Neural cell (in vitro differentiated cells): ENCODE measurements around the gene AGO4. TPM values are rescaled to one million over a fixed set of nuclear protein-coding genes. Genes with fewer than 3 reads are reported as not detected.

Experiments used
- H2AFZ ChIP-seq: fragments of 200-600, 300-800 bp; sonication (generic), shearing (Covaris generic); 2 replicates; pipeline ENCODE4 v1.6.0; 2014; ENCODE audit warnings: low read depth, mild to moderate bottlenecking, antibody characterized with exemption, low read length, moderate library complexity
- H3F3A ChIP-seq: fragments of 200-600 bp; shearing (Covaris generic); 2 replicates; pipeline ENCODE4 v1.6.1; 2016; ENCODE audit warnings: mild to moderate bottlenecking, moderate library complexity, mixed read lengths, antibody characterized with exemption, low read length; ENCODE audit not compliant: insufficient read depth, poor library complexity, severe bottlenecking
- H3K27ac ChIP-seq: fragments of 200-600, 300-800 bp; sonication (generic), shearing (Covaris generic); 2 replicates; pipeline ENCODE4 v1.5.1; 2014; ENCODE audit warnings: mild to moderate bottlenecking, low read length, moderate library complexity
- H3K27me3 ChIP-seq: fragments of 300-800, 200-600 bp; sonication (generic), shearing (Covaris generic); 2 replicates; pipeline ENCODE4 v1.6.0; 2014; ENCODE audit warnings: mild to moderate bottlenecking, low read depth, low read length, moderate library complexity; ENCODE audit not compliant: insufficient read depth
- H3K36me3 ChIP-seq: fragments of 300-800, 200-600 bp; sonication (generic), shearing (Covaris generic); 2 replicates; pipeline ENCODE4 v1.5.1; 2014; ENCODE audit warnings: mild to moderate bottlenecking, antibody characterized with exemption, low read length, moderate library complexity; ENCODE audit not compliant: insufficient read depth
- H3K4me2 ChIP-seq: fragments of 300-800, 200-600 bp; sonication (generic), shearing (Covaris generic); 2 replicates; pipeline ENCODE4 v1.6.0; 2014; ENCODE audit warnings: mild to moderate bottlenecking, low read length
- H3K4me3 ChIP-seq: fragments of 300-800, 200-600 bp; sonication (generic), shearing (Covaris generic); 2 replicates; pipeline ENCODE4 v1.5.1; 2014; ENCODE audit warnings: mild to moderate bottlenecking, low read length, moderate library complexity
- H3K79me2 ChIP-seq: fragments of 200-600 bp; shearing (Covaris generic); replicated peaks from 2 replicates; pipeline ENCODE4 v1.6.0; 2014; ENCODE audit warnings: mild to moderate bottlenecking, low read length, moderate library complexity; ENCODE audit not compliant: insufficient read depth
- H3K9ac ChIP-seq: fragments of 300-800, 200-600 bp; sonication (generic), shearing (Covaris generic); 2 replicates; pipeline ENCODE4 v1.6.1; 2016; ENCODE audit warnings: mild to moderate bottlenecking, low read length, mixed read lengths
- H3K9me2 ChIP-seq: fragments of 200-600 bp; shearing (Covaris generic); 2 replicates; pipeline ENCODE4 v1.6.1; 2016; ENCODE audit warnings: mild to moderate bottlenecking, low read length, mixed read lengths; ENCODE audit not compliant: insufficient read depth
- H3K9me3 ChIP-seq: fragments of 200-600, 300-800 bp; sonication (generic), shearing (Covaris generic); 2 replicates; pipeline ENCODE4 v1.6.1; 2016; ENCODE audit warnings: mild to moderate bottlenecking, mixed run types, low read length, moderate library complexity, mixed read lengths
- H4K20me1 ChIP-seq: fragments of 200-600 bp; shearing (Covaris generic); 2 replicates; pipeline ENCODE4 v1.6.1; 2016; ENCODE audit warnings: mild to moderate bottlenecking, mixed run types; ENCODE audit not compliant: insufficient read depth
- EP300 ChIP-seq: fragments of 450-650 bp; conservative IDR thresholded peaks from 2 replicates; pipeline ENCODE4 v1.6.1; 2014; ENCODE audit warnings: antibody characterized with exemption, mild to moderate bottlenecking, moderate library complexity; ENCODE audit not compliant: poor library complexity, severe bottlenecking
- EZH2 ChIP-seq: fragments of 200-600, 300-800 bp; shearing (Covaris generic), sonication (generic); IDR thresholded peaks from 2 replicates; pipeline ENCODE4 v1.6.1; 2014; ENCODE audit warnings: antibody characterized with exemption, low read length, borderline replicate concordance, mild to moderate bottlenecking; ENCODE audit not compliant: insufficient read depth, poor library complexity, severe bottlenecking
- MXI1 ChIP-seq: fragments of 450-650 bp; conservative IDR thresholded peaks from 2 replicates; pipeline ENCODE4 v1.6.1; 2014; ENCODE audit warnings: antibody characterized with exemption, mild to moderate bottlenecking; ENCODE audit not compliant: poor library complexity, severe bottlenecking
- POLR2AphosphoS5 ChIP-seq: IDR thresholded peaks from 2 replicates; pipeline ENCODE4 v1.6.1; 2012
- RAD21 ChIP-seq: fragments of 450-650 bp; conservative IDR thresholded peaks from 2 replicates; pipeline ENCODE4 v1.6.1; 2014; ENCODE audit warnings: antibody characterized with exemption, mild to moderate bottlenecking, moderate library complexity
- SMC3 ChIP-seq: fragments of 450-650 bp; conservative IDR thresholded peaks from 2 replicates; pipeline ENCODE4 v1.6.1; 2014; ENCODE audit warnings: antibody characterized with exemption, mild to moderate bottlenecking, moderate library complexity; ENCODE audit not compliant: poor library complexity
- TAF1 ChIP-seq: IDR thresholded peaks from 2 replicates; pipeline ENCODE4 v1.6.1; 2012; ENCODE audit warnings: low read depth
- polyA plus RNA-seq: library from polyadenylated mRNA; depleted of rRNA; stranded (reverse); fragments of >200 nt; gene quantifications from 2 replicates; pipeline ENCODE4 v1.2.3, GENCODE V29; 2014
- TF ChIP-seq, protein P1 (sequence below): fragments of 450-650 bp; IDR thresholded peaks from 2 replicates; pipeline ENCODE4 v1.5.1; 2014; ENCODE audit warnings: antibody characterized with exemption, mild to moderate bottlenecking, moderate library complexity; ENCODE audit not compliant: poor library complexity, severe bottlenecking
- TF ChIP-seq, protein P2 (sequence below): IDR thresholded peaks from 2 replicates; pipeline ENCODE4 v1.6.1; 2012; ENCODE audit warnings: borderline replicate concordance

AGO4 gene
- polyA plus RNA-seq, 1 donor from 2014 or later, result 51.9 TPM

DNA sequence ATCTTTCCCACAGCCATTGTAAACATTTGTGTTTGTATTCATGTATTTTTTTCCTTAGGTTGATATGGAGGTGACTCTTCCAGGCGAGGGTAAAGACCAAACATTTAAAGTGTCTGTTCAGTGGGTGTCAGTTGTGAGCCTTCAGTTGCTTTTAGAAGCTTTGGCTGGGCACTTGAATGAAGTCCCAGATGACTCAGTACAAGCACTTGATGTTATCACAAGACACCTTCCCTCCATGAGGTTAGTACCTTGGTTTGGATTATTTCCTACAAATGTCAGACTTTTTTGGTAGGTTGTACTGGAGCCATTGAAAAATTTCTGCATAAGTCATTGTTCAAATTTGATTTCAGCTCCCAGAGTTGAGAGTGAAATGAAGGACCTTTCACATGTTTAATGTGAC, 17.4 kb downstream of the AGO4 start:
- peaks cover 4% of the 10 kb centered on the region for H3K79me2 ChIP-seq
- no peak overlapping the region for H3K4me2 ChIP-seq
- H3F3A ChIP-seq, result no peaks in the 10 kb centered on the region
- no peaks in the 10 kb centered on the region for H3K27me3 ChIP-seq
- no peaks in the 10 kb centered on the region for H4K20me1 ChIP-seq
- H3K4me3 ChIP-seq, result no peak overlapping the region
- TF ChIP-seq EP300 (no peak), EZH2 (no peak), MXI1 (no peak), TAF1 (no peak), POLR2AphosphoS5 (no peak), SMC3 (no peak), RAD21 (no peak)
- TF ChIP-seq, protein P1, sequence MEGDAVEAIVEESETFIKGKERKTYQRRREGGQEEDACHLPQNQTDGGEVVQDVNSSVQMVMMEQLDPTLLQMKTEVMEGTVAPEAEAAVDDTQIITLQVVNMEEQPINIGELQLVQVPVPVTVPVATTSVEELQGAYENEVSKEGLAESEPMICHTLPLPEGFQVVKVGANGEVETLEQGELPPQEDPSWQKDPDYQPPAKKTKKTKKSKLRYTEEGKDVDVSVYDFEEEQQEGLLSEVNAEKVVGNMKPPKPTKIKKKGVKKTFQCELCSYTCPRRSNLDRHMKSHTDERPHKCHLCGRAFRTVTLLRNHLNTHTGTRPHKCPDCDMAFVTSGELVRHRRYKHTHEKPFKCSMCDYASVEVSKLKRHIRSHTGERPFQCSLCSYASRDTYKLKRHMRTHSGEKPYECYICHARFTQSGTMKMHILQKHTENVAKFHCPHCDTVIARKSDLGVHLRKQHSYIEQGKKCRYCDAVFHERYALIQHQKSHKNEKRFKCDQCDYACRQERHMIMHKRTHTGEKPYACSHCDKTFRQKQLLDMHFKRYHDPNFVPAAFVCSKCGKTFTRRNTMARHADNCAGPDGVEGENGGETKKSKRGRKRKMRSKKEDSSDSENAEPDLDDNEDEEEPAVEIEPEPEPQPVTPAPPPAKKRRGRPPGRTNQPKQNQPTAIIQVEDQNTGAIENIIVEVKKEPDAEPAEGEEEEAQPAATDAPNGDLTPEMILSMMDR, result no peak
- TF ChIP-seq, protein P2, sequence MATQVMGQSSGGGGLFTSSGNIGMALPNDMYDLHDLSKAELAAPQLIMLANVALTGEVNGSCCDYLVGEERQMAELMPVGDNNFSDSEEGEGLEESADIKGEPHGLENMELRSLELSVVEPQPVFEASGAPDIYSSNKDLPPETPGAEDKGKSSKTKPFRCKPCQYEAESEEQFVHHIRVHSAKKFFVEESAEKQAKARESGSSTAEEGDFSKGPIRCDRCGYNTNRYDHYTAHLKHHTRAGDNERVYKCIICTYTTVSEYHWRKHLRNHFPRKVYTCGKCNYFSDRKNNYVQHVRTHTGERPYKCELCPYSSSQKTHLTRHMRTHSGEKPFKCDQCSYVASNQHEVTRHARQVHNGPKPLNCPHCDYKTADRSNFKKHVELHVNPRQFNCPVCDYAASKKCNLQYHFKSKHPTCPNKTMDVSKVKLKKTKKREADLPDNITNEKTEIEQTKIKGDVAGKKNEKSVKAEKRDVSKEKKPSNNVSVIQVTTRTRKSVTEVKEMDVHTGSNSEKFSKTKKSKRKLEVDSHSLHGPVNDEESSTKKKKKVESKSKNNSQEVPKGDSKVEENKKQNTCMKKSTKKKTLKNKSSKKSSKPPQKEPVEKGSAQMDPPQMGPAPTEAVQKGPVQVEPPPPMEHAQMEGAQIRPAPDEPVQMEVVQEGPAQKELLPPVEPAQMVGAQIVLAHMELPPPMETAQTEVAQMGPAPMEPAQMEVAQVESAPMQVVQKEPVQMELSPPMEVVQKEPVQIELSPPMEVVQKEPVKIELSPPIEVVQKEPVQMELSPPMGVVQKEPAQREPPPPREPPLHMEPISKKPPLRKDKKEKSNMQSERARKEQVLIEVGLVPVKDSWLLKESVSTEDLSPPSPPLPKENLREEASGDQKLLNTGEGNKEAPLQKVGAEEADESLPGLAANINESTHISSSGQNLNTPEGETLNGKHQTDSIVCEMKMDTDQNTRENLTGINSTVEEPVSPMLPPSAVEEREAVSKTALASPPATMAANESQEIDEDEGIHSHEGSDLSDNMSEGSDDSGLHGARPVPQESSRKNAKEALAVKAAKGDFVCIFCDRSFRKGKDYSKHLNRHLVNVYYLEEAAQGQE, result no peak
- no peak overlapping the region for H3K9ac ChIP-seq
- H3K9me3 ChIP-seq, result no peaks in the 10 kb centered on the region
- H3K36me3 ChIP-seq, result no peaks in the 10 kb centered on the region
- no peak overlapping the region for H2AFZ ChIP-seq
- H3K9me2 ChIP-seq, result no peaks in the 10 kb centered on the region
- no peak overlapping the region for H3K27ac ChIP-seq

DNA sequence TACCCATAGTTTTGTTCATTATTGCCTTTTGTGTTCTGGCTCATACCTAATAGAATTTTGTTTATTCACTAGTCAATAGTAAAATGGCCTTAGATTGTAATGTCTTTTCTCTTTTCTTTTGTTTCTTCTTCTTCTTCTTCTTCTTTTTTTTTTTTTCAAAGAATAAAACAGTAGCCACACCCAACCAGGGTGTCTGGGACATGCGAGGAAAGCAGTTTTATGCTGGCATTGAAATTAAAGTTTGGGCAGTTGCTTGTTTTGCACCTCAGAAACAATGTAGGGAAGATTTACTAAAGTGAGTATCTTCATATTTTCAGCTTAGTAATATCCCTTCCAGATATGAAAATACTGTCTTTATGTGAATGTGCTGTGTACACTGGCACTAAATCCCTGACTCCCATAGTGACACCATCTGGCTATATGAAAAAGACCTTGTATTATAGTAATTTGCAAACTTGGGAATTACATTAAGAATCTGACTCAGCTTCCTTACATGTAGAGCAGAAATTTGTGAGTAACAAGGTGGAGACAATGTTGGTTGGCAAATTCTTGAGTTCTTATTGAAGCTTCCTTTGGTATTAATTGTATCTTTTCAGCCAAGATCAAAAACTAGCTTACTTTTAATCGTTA, 24.6 kb downstream of the AGO4 start:
- no peak for TF ChIP-seq POLR2AphosphoS5
- no peak for TF ChIP-seq RAD21
- no peak for TF ChIP-seq EZH2
- TF ChIP-seq SMC3, result no peak
- TF ChIP-seq TAF1, result no peak
- TF ChIP-seq, protein P2, result no peak
- no peak for TF ChIP-seq EP300
- TF ChIP-seq, protein P1, result no peak
- Histone ChIP-seq H3K79me2 (no peaks in the 10 kb centered on the region), H4K20me1 (no peaks in the 10 kb centered on the region), H3K9me2 (no peaks in the 10 kb centered on the region), H3K9ac (no peak overlapping the region), H3K27me3 (no peaks in the 10 kb centered on the region), H3F3A (no peaks in the 10 kb centered on the region), H3K9me3 (no peaks in the 10 kb centered on the region), H3K27ac (no peak overlapping the region), H3K4me2 (no peak overlapping the region), H3K36me3 (no peaks in the 10 kb centered on the region), H3K4me3 (no peak overlapping the region), H2AFZ (no peak overlapping the region)
